NOMO-1 (cell line): ENCODE results near the gene KIF24.
"Not testable (repeated sequence)": the region's sequence is repeated elsewhere in the genome, so short reads cannot be mapped to it uniquely, and the experiment has no call there.

ENCODE experiments used
- DNase-seq, 2 experiments: peaks; one replicate each; lab custom pipeline; 2025; ENCODE audit not compliant: unreplicated experiment in 2 of 2; lab: John Stamatoyannopoulos, UW

KIF24 gene

DNA sequence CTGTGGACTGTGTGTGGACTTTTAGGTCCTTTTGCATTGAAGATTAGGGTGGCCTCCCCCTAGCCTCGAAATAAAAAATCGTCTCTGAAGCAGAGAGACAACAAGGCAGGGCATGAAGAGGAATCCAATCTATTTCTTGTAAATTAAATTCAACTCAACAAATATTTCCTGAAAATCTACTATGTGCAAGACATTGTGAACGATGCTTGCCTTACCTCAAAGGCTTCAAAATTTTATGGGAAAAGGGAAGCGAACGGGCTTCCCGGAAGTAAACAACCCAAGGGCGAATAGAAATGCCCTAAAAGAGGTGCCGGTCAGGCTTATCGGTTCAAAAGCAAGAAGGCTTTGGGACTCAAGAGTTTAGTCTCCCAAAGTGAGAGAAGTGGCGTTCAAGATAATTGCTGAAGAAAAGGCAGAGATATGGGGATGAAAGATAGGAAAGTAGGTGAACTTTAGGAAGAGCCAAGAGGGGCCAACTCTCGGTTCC, 525 bp downstream of the KIF24 start:
- peak; percentile 74 to 87 for DNase-seq

- no peak for DNase-seq
Observed at GRCh38 chr9:34326690-34327089, 2.4 kb downstream of the KIF24 start.

DNA sequence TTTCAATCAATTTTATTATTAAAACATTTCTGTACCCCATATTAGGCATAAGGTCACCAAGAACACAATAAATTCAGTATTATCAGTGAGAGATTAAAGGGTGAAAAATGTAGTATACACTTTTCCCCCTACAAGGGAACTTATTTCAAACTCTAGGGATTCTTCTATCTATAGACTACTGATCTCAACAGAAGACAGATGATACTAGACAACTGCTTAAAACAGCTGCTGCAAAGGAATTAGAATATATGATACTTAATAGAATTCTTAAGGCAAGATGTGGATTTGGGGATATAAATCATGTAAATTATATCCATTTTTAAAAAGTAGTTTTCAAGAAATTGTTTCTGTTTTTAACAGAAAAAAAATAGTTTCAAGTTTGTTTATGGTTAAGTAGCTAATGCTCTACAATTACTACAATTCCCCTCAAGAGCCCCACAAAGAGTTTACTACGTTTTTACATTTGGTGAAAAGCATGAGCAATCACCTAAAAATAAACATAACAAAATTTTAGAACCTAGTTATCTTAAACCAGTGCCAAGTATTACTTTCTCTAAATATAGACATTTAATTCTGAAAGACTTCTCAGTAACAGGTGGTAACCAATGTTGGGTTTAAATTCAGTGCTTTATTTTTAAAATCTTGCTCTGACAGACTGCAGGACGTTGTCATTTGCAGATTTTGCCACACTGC, 6.0 kb downstream of the KIF24 start:
- no peak for DNase-seq

GRCh38 chr9:34321451-34321850, 7.6 kb downstream of the KIF24 start:
- peak in 1 of 2 experiments; percentile 12 for DNase-seq

DNA sequence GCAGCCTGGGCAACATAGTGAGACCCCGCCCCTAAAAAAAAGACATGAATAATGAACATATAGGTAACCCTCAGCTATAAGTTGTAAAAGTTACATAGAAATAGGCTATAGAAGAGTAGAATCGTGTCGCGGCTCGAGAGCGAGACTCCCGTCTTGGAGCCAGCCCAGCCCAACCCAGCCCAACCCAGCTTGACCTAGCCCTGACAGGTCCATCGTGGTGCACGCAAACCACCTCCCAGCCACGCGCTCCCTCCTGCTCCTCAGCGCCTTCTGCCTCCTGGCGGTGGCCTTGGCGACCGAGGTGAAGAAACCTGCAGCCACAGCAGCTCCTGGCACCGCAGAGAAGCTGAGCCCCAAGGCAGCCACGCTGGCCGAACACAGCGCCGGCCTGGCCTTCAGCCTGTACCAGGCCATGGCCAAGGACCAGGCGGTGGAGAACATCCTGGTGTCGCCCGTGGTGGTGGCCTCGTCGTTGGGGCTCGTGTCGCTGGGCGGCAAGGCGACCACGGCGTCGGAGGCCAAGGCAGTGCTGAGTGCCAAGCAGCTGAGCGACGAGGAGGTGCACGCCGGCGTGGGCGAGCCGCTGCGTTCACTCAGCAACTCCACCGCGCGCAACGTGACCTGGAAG, 10.8 kb downstream of the KIF24 start:
- no peak for DNase-seq

DNA sequence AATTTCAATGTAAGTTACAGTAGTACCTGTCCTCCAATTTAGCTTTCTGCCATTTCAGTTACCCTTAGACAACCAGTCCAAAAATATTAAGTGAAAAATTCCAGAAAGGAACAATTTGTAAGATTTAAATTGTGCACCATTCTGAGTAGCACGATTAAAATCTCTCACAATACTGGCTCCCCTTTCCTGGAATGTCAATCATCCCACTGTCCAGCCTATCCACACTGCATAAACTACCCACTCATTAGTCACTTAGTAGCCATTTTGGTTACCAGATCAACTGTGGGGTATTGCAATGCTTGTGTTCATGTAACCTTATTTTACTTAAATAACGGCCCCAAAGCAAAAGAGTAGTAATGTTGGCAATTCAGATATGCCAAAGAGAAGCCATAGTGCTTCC, 11.6 kb downstream of the KIF24 start:
- no peak for DNase-seq

- no peak for DNase-seq
Observed at GRCh38 chr9:34311499-34312185, 17.4 kb downstream of the KIF24 start.

DNA sequence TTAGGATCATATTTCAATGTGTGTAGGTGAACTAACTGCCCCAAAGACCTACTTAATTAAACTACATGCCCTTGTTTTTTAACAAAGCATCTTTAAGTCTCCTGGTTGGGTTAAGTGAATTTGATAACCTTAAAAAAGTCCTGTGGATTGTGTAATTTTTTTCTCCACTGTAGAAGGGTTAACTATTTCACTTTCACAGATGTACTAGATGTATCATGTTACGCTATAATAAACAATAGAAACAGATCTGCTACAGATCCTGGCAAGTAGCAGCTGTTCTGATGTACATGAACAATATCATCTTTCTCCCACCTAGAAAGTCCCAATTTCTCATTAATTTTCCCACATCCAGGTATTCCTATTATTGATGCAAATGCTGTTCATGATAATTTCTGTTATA, 18.9 kb downstream of the KIF24 start:
- DNase-seq = no peak

DNA sequence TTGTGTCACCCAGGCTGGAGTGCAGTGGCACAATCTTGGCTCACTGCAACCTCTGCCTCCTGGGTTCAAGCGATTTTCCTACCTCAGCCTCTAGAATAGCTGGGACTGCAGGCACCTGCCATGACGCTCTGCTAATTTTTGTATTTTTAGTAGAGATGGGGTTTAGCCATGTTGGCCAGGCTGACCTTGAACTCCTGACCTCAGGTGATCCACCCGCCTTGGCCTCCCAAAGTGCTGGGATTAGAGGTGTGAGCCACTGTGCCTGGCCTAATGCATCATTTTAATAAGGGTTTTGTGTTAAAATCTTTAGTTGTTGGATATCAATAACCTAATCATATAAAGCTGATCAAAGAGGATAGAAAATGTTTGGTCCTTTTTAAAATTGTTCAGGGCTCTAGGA, 20.8 kb downstream of the KIF24 start:
- DNase-seq = not testable (repeated sequence)

- DNase-seq = not testable (repeated sequence)
Observed at GRCh38 chr9:34301064-34301463, 28.0 kb downstream of the KIF24 start.

GRCh38 chr9:34292552-34292951, 36.5 kb downstream of the KIF24 start:
- no peak for DNase-seq

DNA sequence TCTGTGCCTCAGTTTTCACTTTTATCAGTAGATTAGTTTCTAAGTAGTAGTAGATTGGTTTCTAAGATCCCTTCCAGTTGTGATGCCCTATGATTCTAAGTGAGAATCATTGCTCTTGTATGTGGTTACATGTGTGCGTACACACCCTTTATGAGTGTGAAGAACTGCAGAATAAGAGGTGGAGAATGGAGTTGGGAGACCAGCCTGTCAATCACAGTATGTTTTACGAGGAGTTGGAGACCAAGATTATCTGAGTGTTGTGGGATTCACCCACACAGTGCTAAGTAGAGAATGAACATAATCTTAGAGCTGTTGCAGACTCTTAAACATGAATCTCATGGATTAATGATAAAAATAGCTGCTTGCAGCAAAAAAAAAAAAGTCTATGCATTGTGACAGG, 37.6 kb downstream of the KIF24 start:
- no peak for DNase-seq

- DNase-seq = no peak
Observed at GRCh38 chr9:34291023-34291422, 38.0 kb downstream of the KIF24 start.

GRCh38 chr9:34289159-34289558, 39.9 kb downstream of the KIF24 start:
- no peak for DNase-seq

DNA sequence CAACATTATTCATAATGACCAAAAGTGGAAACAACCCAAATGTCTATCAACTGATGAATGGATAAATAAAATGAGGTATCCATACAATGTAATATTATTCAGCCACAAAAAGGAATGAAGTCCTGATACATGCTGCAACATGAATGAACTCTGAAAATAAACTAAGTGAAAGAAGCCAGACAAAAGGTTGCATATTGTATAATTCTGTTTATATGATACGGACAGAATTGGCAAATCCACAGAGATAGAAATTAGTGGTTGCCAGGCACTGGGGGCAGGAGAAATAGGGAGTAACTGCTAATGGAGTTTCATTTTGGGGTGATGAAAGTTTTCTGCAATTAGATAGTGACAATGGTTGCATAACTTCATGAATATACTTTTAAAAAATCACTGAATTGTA, 47.0 kb downstream of the KIF24 start:
- no peak for DNase-seq

DNA sequence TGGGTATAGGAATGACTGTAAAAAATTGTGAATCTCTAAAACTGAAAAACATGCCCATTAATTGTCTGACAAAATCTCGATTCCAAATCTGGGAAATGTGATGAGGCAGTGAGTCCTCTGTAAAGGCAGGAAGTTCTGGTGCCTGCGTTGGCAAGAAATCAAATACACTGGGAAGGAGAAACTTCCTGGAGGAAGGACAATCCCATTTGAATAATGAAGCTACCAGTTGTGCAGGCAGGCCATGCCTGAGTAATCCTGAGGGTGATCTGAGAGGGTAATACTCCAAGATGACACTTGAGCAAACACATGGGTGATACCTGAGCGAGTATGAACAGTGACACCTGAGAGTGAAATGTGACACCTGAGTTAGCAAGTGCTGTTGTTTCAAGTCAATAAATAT, 49.7 kb downstream of the KIF24 start:
- DNase-seq = no peak
